Tibial nerve (tissue), 4 donors: Measurements from ENCODE around the gene PEF1.

Source experiments
- EP300 ChIP-seq, 2 donors: sonication (generic); formaldehyde crosslinking; IDR thresholded peaks; one replicate each; pipeline ENCODE4 v1.6.1; 2017; ENCODE audit warnings: antibody characterized with exemption in 2 of 2, mild to moderate bottlenecking in 1 of 2
- POLR2A ChIP-seq, 2 donors: fragments of 450-650 bp; IDR thresholded peaks; one replicate each; pipeline ENCODE4 v1.6.1; 2017; ENCODE audit warnings: antibody characterized with exemption in 2 of 2, mild to moderate bottlenecking in 2 of 2, moderate library complexity in 2 of 2
- TF ChIP-seq, protein P1 (sequence below), 5 experiments: fragments of 200-600 bp in 3 of 5; fragments of 450-650 bp in 2 of 5; sonication (generic) in 3 of 5; IDR thresholded peaks; one replicate each; pipeline ENCODE4 v1.5.1; 2016 to 2019; ENCODE audit warnings: antibody characterized with exemption in 5 of 5, mild to moderate bottlenecking in 3 of 5, moderate library complexity in 2 of 5

DNA sequence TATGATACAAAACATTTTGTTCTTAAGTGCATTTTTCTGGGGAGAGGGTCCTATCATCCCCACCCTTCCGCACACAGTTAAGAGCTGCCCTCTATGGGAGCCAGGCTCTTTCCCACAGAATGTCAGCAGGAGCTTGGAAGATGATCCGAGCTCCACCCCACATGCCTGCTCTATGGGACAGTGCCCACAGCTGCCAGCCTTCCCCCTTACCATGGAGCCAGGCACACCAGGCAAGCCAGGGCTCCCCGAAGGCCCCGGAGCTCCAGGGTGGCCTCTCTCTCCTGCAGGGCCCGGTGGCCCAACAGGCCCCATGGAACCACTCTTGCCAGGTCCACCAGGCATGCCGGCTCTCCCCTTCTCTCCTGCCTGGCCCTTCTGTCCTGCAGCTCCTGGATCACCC lies 10.4 kb upstream of the PEF1 start:
- TF ChIP-seq, protein P1, sequence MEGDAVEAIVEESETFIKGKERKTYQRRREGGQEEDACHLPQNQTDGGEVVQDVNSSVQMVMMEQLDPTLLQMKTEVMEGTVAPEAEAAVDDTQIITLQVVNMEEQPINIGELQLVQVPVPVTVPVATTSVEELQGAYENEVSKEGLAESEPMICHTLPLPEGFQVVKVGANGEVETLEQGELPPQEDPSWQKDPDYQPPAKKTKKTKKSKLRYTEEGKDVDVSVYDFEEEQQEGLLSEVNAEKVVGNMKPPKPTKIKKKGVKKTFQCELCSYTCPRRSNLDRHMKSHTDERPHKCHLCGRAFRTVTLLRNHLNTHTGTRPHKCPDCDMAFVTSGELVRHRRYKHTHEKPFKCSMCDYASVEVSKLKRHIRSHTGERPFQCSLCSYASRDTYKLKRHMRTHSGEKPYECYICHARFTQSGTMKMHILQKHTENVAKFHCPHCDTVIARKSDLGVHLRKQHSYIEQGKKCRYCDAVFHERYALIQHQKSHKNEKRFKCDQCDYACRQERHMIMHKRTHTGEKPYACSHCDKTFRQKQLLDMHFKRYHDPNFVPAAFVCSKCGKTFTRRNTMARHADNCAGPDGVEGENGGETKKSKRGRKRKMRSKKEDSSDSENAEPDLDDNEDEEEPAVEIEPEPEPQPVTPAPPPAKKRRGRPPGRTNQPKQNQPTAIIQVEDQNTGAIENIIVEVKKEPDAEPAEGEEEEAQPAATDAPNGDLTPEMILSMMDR (IDR thresholded peaks at IDR 0.05), result no peak
- TF ChIP-seq POLR2A (IDR thresholded peaks at IDR 0.05) (no peak), EP300 (IDR thresholded peaks at IDR 0.05) (no peak)
